ENCODE measurements around the gene GGCX. TPM values are rescaled to one million over a fixed set of nuclear protein-coding genes. Genes with fewer than 3 reads are reported as not detected.

The GGCX gene
- total and polyA plus RNA-seq, 2 of the 13 experiments (the other 11 are each of a cell fraction or from before 2014, with no cell fraction given): 72.5 to 103 TPM

- TF ChIP-seq ZMYM3 (CRISPR knock-in tag; IDR thresholded peaks at IDR 0.05): 0 out of 2 replicates have a peak, but pooled peaks have one; percentile 21
- TF ChIP-seq, protein P1, sequence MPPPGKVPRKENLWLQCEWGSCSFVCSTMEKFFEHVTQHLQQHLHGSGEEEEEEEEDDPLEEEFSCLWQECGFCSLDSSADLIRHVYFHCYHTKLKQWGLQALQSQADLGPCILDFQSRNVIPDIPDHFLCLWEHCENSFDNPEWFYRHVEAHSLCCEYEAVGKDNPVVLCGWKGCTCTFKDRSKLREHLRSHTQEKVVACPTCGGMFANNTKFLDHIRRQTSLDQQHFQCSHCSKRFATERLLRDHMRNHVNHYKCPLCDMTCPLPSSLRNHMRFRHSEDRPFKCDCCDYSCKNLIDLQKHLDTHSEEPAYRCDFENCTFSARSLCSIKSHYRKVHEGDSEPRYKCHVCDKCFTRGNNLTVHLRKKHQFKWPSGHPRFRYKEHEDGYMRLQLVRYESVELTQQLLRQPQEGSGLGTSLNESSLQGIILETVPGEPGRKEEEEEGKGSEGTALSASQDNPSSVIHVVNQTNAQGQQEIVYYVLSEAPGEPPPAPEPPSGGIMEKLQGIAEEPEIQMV (CRISPR knock-in tag; IDR thresholded peaks at IDR 0.05; ENCODE audit: low read depth): no peak
- no peak for TF ChIP-seq ZFP1 (CRISPR knock-in tag; IDR thresholded peaks at IDR 0.05)
- TF ChIP-seq, protein P2, sequence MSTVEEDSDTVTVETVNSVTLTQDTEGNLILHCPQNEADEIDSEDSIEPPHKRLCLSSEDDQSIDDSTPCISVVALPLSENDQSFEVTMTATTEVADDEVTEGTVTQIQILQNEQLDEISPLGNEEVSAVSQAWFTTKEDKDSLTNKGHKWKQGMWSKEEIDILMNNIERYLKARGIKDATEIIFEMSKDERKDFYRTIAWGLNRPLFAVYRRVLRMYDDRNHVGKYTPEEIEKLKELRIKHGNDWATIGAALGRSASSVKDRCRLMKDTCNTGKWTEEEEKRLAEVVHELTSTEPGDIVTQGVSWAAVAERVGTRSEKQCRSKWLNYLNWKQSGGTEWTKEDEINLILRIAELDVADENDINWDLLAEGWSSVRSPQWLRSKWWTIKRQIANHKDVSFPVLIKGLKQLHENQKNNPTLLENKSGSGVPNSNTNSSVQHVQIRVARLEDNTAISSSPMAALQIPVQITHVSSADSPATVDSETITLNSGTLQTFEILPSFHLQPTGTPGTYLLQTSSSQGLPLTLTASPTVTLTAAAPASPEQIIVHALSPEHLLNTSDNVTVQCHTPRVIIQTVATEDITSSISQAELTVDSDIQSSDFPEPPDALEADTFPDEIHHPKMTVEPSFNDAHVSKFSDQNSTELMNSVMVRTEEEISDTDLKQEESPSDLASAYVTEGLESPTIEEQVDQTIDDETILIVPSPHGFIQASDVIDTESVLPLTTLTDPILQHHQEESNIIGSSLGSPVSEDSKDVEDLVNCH (CRISPR knock-in tag; IDR thresholded peaks at IDR 0.05): no peak
- no peak for TF ChIP-seq KMT2B (CRISPR knock-in tag; IDR thresholded peaks at IDR 0.05)
- TF ChIP-seq MAFF (IDR thresholded peaks at IDR 0.05; ENCODE audit: low read depth, low read length): peak; percentile 67; the same call in 1 of the 2 replicates
- TF ChIP-seq ZBTB40 (IDR thresholded peaks at IDR 0.05): no peak
- 0 out of 2 replicates have a peak, but pooled peaks have one; percentile 40 for TF ChIP-seq ZBTB40 (CRISPR knock-in tag; IDR thresholded peaks at IDR 0.05)
- no peak for TF ChIP-seq NPAS2 (CRISPR knock-in tag; IDR thresholded peaks at IDR 0.05; ENCODE audit: borderline replicate concordance)
- TF ChIP-seq ZNF83 (CRISPR knock-in tag; IDR thresholded peaks at IDR 0.05; ENCODE audit: borderline replicate concordance): no peak
- TF ChIP-seq, protein P3, sequence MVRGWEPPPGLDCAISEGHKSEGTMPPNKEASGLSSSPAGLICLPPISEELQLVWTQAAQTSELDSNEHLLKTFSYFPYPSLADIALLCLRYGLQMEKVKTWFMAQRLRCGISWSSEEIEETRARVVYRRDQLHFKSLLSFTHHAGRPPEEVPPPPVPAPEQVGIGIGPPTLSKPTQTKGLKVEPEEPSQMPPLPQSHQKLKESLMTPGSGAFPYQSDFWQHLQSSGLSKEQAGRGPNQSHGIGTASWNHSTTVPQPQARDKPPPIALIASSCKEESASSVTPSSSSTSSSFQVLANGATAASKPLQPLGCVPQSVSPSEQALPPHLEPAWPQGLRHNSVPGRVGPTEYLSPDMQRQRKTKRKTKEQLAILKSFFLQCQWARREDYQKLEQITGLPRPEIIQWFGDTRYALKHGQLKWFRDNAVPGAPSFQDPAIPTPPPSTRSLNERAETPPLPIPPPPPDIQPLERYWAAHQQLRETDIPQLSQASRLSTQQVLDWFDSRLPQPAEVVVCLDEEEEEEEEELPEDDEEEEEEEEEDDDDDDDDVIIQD (CRISPR knock-in tag; IDR thresholded peaks at IDR 0.05; ENCODE audit: low read depth): no peak
- TF ChIP-seq GRHL1 (CRISPR knock-in tag; conservative IDR thresholded peaks at IDR 0.05): no peak
Measured at GRCh38 chr2:85523062-85523902, 38.0 kb downstream of the GGCX start (continued).

All from HepG2 (cell line).